Tibial nerve (tissue), 4 donors: ENCODE measurements around the gene PAPPA. TPM values are rescaled to one million over a fixed set of nuclear protein-coding genes. Genes with fewer than 3 reads are reported as not detected.

Experiments
- DNase-seq, 2 donors: peaks; one replicate each; pipeline ENCODE4 v3.0.0-alpha.2; 2019; ENCODE audit warnings: low spot score in 2 of 2
- H3K27ac ChIP-seq, 4 donors: fragments of 200-600 bp; sonication (generic) in 3 of 4; one replicate each; pipeline ENCODE4 v1.5.1; 2017 to 2019; ENCODE audit warnings: mild to moderate bottlenecking in 1 of 4
- H3K27me3 ChIP-seq, 2 donors: fragments of 200-600 bp; sonication (generic) in 1 of 2; one replicate each; pipeline versions ENCODE4 v1.5.1 to v1.6.0; 2017 to 2019
- H3K36me3 ChIP-seq, 3 donors: fragments of 200-600 bp; sonication (generic); one replicate each; pipeline ENCODE4 v1.5.1; 2018 to 2019
- H3K4me1 ChIP-seq, 4 donors: fragments of 200-600 bp; sonication (generic) in 3 of 4; one replicate each; pipeline ENCODE4 v1.5.1; 2017 to 2019
- H3K4me3 ChIP-seq, 4 donors: fragments of 200-600 bp; sonication (generic) in 3 of 4; one replicate each; pipeline ENCODE4 v1.5.1; 2017 to 2019; ENCODE audit warnings: mild to moderate bottlenecking in 1 of 4, moderate library complexity in 1 of 4
- H3K9me3 ChIP-seq, 4 donors: fragments of 200-600 bp; sonication (generic) in 3 of 4; one replicate each; pipeline ENCODE4 v1.5.1; 2017 to 2019
- EP300 ChIP-seq, 2 donors: sonication (generic); formaldehyde crosslinking; IDR thresholded peaks; one replicate each; pipeline ENCODE4 v1.6.1; 2017; ENCODE audit warnings: antibody characterized with exemption in 2 of 2, mild to moderate bottlenecking in 1 of 2
- POLR2A ChIP-seq, 2 donors: fragments of 450-650 bp; IDR thresholded peaks; one replicate each; pipeline ENCODE4 v1.6.1; 2017; ENCODE audit warnings: antibody characterized with exemption in 2 of 2, mild to moderate bottlenecking in 2 of 2, moderate library complexity in 2 of 2
- whole genome bisulfite sequencing, 2 donors: methylation state at CpG; one replicate each; pipeline ENCODE4 v1.1.5; 2018; 5-methylcytosine and 5-hydroxymethylcytosine counted together
- total RNA-seq, 4 donors: library from RNA; depleted of rRNA; stranded (reverse); fragments of >200 nt; gene quantifications; one replicate each; pipeline ENCODE4 v1.1.0, GENCODE V29; 2016
- TF ChIP-seq, protein P1 (sequence below), 5 experiments: fragments of 200-600 bp in 3 of 5; fragments of 450-650 bp in 2 of 5; sonication (generic) in 3 of 5; IDR thresholded peaks; one replicate each; pipeline ENCODE4 v1.5.1; 2016 to 2019; ENCODE audit warnings: antibody characterized with exemption in 5 of 5, mild to moderate bottlenecking in 3 of 5, moderate library complexity in 2 of 5

The PAPPA gene, protein sequence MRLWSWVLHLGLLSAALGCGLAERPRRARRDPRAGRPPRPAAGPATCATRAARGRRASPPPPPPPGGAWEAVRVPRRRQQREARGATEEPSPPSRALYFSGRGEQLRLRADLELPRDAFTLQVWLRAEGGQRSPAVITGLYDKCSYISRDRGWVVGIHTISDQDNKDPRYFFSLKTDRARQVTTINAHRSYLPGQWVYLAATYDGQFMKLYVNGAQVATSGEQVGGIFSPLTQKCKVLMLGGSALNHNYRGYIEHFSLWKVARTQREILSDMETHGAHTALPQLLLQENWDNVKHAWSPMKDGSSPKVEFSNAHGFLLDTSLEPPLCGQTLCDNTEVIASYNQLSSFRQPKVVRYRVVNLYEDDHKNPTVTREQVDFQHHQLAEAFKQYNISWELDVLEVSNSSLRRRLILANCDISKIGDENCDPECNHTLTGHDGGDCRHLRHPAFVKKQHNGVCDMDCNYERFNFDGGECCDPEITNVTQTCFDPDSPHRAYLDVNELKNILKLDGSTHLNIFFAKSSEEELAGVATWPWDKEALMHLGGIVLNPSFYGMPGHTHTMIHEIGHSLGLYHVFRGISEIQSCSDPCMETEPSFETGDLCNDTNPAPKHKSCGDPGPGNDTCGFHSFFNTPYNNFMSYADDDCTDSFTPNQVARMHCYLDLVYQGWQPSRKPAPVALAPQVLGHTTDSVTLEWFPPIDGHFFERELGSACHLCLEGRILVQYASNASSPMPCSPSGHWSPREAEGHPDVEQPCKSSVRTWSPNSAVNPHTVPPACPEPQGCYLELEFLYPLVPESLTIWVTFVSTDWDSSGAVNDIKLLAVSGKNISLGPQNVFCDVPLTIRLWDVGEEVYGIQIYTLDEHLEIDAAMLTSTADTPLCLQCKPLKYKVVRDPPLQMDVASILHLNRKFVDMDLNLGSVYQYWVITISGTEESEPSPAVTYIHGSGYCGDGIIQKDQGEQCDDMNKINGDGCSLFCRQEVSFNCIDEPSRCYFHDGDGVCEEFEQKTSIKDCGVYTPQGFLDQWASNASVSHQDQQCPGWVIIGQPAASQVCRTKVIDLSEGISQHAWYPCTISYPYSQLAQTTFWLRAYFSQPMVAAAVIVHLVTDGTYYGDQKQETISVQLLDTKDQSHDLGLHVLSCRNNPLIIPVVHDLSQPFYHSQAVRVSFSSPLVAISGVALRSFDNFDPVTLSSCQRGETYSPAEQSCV (N-terminal part only)
- 1 to 10 TPM; 1.0 to 8.1 (median 4.0) TPM for total RNA-seq

DNA sequence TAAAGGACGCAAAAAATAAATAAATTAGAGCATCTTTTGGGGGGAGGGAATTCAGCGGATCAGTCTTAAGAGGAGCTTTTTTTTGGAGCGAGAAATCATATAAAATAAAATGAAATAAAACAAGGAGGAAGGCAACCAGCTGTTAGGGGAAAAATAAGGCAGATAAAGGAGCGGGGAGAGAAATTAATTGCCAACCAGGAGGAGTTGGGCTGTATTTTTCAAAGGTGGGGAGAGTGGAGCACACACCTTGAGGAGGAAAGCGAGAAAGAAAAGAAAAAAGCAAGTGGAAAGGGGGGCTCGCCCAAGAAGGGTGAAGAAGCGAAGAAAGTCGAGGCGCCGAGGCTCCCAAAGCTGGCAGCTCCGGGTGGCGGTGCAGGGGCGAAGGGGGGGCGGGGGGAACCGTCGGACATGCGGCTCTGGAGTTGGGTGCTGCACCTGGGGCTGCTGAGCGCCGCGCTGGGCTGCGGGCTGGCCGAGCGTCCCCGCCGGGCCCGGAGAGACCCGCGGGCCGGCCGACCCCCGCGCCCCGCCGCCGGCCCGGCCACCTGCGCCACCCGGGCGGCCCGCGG is at the start of gene PAPPA:
TSS of gene PAPPA (plus strand) at position 27 of the 569 bp plus-strand sequence. CDS start at position 409, 382 bp downstream.
- H3K36me3 ChIP-seq: no peaks in the 10 kb centered on the region
- DNase-seq: no peak
- no peaks in the 10 kb centered on the region for H3K9me3 ChIP-seq
- TF ChIP-seq, protein P1, sequence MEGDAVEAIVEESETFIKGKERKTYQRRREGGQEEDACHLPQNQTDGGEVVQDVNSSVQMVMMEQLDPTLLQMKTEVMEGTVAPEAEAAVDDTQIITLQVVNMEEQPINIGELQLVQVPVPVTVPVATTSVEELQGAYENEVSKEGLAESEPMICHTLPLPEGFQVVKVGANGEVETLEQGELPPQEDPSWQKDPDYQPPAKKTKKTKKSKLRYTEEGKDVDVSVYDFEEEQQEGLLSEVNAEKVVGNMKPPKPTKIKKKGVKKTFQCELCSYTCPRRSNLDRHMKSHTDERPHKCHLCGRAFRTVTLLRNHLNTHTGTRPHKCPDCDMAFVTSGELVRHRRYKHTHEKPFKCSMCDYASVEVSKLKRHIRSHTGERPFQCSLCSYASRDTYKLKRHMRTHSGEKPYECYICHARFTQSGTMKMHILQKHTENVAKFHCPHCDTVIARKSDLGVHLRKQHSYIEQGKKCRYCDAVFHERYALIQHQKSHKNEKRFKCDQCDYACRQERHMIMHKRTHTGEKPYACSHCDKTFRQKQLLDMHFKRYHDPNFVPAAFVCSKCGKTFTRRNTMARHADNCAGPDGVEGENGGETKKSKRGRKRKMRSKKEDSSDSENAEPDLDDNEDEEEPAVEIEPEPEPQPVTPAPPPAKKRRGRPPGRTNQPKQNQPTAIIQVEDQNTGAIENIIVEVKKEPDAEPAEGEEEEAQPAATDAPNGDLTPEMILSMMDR (IDR thresholded peaks at IDR 0.05): no peak
- TF ChIP-seq EP300 (IDR thresholded peaks at IDR 0.05) (no peak), POLR2A (IDR thresholded peaks at IDR 0.05) (no peak)
- WGBS, 2 donors: 1 to 2% methylated on average over 14 to 22 of the region's 41 CpGs
- peaks cover 0 to 50% (median 0%) of the 10 kb centered on the region in 4 donors for H3K4me1 ChIP-seq
- H3K4me3 ChIP-seq: peak within 1 kb of the TSS; percentile 45 to 60 (median 49)
- H3K27ac ChIP-seq: peak within 1 kb of the TSS; percentile 41 to 88 (median 80)
- H3K27me3 ChIP-seq: peaks cover 0 to 16% of the 10 kb centered on the region in 2 donors

DNA sequence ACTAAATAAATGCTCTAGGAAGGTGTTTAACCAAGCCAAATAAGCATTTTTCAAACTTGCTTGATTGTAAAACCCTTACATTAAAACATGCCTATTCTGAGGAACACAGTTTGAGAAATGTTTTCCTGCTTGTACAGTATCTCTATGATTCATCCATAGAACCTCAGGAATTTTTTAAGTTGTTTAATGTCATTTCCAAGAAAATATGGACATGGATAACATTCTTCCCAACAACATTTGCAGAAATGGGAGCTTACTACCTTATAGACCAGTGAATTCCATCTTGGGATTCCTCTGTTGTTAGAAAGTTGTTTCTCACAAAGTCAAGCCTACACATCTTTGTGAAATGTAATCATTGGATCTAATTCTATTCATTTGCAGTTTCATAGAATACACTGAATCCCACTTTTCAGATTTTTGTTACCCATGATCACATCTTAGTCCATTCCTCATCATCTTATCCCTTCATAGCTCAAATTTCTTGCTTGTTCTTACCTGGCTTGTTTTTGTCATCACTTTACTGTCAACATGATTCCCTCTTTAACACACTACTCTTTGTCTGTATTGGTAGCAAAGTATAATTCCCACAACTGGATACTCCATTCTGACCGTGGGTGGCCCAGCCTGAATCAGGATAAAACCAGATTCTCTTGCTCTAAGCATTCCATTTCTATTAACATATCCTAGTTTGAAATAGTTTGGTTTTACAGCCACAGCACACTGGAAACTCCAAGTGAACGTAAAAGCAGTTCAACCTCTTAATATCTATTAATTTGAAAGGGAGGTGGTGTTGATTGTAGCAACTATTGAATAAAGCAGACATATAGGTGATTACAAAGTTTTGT is 49.4 kb upstream of the PAPPA start:
- no peaks in the 10 kb centered on the region for H3K9me3 ChIP-seq
- H3K36me3 ChIP-seq: no peaks in the 10 kb centered on the region
- H3K27ac ChIP-seq: no peak overlapping the region
- no peak overlapping the region for H3K4me3 ChIP-seq
- H3K27me3 ChIP-seq: no peaks in the 10 kb centered on the region
- whole genome bisulfite sequencing, 2 donors: 67 to 71% methylated on average over 2 of the region's 2 CpGs
- TF ChIP-seq EP300 (IDR thresholded peaks at IDR 0.05): no peak
- no peak for DNase-seq
- no peaks in the 10 kb centered on the region for H3K4me1 ChIP-seq

DNA sequence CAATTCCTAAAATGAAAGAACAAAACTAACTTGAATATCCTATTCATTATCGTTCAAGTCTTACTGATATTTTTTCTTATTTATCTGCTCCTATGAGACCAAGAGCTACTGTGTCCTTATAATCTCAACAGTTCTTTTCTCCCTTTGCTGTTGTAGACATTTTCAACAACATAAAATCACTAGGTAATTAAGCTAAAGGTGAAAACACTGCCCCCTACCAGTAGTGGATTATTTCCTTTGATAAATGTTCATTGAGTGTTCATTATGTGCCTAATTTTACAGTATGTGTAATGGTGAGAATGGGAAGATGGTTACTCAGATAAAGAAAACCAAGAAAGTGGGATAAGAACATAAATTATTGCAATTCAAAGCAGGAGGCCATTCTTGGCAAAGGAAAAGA is 41.4 kb upstream of the PAPPA start:
- Histone ChIP-seq H3K27ac (no peak overlapping the region), H3K4me3 (no peak overlapping the region), H3K9me3 (no peaks in the 10 kb centered on the region), H3K36me3 (no peaks in the 10 kb centered on the region), H3K4me1 (peaks cover 0 to 4% (median 0%) of the 10 kb centered on the region in 4 donors), H3K27me3 (no peaks in the 10 kb centered on the region)
- TF ChIP-seq, protein P1 (IDR thresholded peaks at IDR 0.05): peak in 1 of 5 experiments; percentile 10
- no peak for TF ChIP-seq EP300 (IDR thresholded peaks at IDR 0.05)
- no peak for DNase-seq
- 84 to 96% methylated on average over 1 of the region's 1 CpG for WGBS, 2 donors

DNA sequence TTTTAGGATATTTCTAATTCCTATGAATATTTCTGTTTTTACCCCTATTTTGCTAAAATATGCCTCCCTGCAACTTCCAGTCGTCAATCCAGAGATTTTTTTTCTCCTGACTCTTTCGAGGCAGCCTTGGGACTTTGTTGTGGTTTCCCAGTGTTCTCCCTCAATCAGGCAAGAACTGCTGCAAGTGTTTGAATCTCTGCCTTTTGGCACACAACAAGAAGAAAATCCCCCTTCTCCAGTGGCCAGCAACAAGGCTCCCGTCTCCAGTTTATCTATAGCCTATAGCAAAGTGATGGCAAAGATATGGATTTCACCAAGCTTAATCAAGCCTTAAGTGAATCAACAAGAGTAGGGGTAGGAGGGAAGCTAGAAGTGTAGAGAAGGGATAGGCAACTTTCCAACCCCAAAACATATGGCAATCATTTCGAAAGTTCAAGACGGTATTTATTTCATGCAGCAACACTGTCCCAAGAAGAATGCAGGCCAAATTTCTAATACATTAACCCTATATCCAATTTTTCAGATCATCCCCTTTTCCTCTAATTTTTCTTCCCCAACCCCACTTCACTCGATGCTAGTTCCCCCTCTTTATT is 37.7 kb upstream of the PAPPA start:
- no peak overlapping the region for H3K4me3 ChIP-seq
- H3K36me3 ChIP-seq: no peaks in the 10 kb centered on the region
- no peak overlapping the region for H3K27ac ChIP-seq
- no peaks in the 10 kb centered on the region for H3K27me3 ChIP-seq
- 36 to 39% methylated on average over 6 of the region's 6 CpGs for WGBS, 2 donors
- TF ChIP-seq EP300 (IDR thresholded peaks at IDR 0.05): no peak
- no peaks in the 10 kb centered on the region for H3K9me3 ChIP-seq
- DNase-seq: no peak
- peaks cover 0 to 4% (median 0%) of the 10 kb centered on the region in 4 donors for H3K4me1 ChIP-seq

DNA sequence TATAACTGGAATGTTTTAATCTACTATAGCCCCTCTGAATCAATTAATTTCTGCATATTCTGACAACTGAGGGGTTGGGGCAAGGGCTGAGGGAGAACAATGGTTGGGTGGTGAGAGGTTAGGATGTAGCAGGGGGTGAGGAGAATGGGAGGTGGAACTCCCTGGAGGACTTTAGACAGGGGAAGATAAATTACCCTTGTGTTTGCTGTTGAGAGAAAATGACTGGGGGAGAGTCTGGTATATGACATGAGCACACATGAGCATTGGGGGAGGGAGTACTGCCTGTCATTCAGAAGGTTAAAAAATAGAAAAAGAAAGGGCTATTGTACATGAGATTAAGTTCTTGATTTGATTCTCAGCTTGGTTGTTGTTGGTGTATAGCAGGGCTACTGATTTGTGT is 37.2 kb upstream of the PAPPA start:
- H3K4me3 ChIP-seq: no peak overlapping the region
- TF ChIP-seq EP300 (IDR thresholded peaks at IDR 0.05) (no peak), POLR2A (IDR thresholded peaks at IDR 0.05) (no peak)
- TF ChIP-seq, protein P1 (IDR thresholded peaks at IDR 0.05): no peak
- no peak overlapping the region for H3K27ac ChIP-seq
- no peak for DNase-seq
- no peaks in the 10 kb centered on the region for H3K27me3 ChIP-seq
- H3K36me3 ChIP-seq: no peaks in the 10 kb centered on the region
- no peaks in the 10 kb centered on the region for H3K9me3 ChIP-seq
- peaks cover 0 to 4% (median 0%) of the 10 kb centered on the region in 4 donors for H3K4me1 ChIP-seq
